H1 (cell line): Measurements from ENCODE around the gene NEGR1. TPM values are rescaled to one million over a fixed set of nuclear protein-coding genes. Genes with fewer than 3 reads are reported as not detected.

Source experiments
- CTCF ChIA-PET: fragments of 300-600 bp; sonication (Branson Sonifier 250); formaldehyde crosslinking; loops from one replicate; lab custom pipeline; 2021; ENCODE audit not compliant: partially characterized antibody; lab: Charles Lee
- POLR2A ChIA-PET: fragments of 300-600 bp; sonication (Branson Sonifier 250); formaldehyde crosslinking; loops from one replicate; lab custom pipeline; 2021; ENCODE audit warnings: inconsistent platforms; ENCODE audit not compliant: partially characterized antibody; lab: Charles Lee
- DNase-seq, 2 experiments: peaks; one replicate each; pipeline versions ENCODE4 v3.0.0 to v3.0.0-alpha.2; 2010 to 2022; ENCODE audit warnings: low spot score in 2 of 2, low read depth in 1 of 2, mixed read lengths in 1 of 2
- FAIRE-seq: peaks from 2 replicates; lab custom pipeline; 2011; peaks lifted over from hg19 to GRCh38; lab: Jason Lieb, UNC
- H2AFZ ChIP-seq: 2 replicates; pipeline ENCODE4 v1.8.1; 2012; ENCODE audit warnings: low read length, inconsistent platforms
- H2AK5ac ChIP-seq: 2 replicates; pipeline ENCODE4 v1.6.1; 2013; ENCODE audit warnings: low read depth, low read length
- H2BK120ac ChIP-seq: replicated peaks from 2 replicates; pipeline ENCODE3; 2013; ENCODE audit warnings: low read depth, low read length, inconsistent platforms
- H2BK12ac ChIP-seq: 2 replicates; pipeline ENCODE4 v1.6.1; 2013; ENCODE audit warnings: low read depth, low read length
- H2BK15ac ChIP-seq: 2 replicates; pipeline ENCODE4 v1.6.1; 2013; ENCODE audit warnings: low read length
- H2BK20ac ChIP-seq: 2 replicates; pipeline ENCODE4 v1.6.1; 2013; ENCODE audit warnings: low read length
- H2BK5ac ChIP-seq: 2 replicates; pipeline ENCODE4 v1.6.1; 2013; ENCODE audit warnings: low read depth, low read length
- H3K14ac ChIP-seq: 2 replicates; pipeline ENCODE4 v1.6.1; 2013; ENCODE audit warnings: inconsistent platforms; ENCODE audit not compliant: insufficient read length
- H3K18ac ChIP-seq: 2 replicates; pipeline ENCODE4 v1.6.1; 2013; ENCODE audit warnings: low read length; ENCODE audit errors: extremely low read depth
- H3K23ac ChIP-seq: 2 replicates; pipeline ENCODE4 v1.6.1; 2013; ENCODE audit warnings: inconsistent platforms; ENCODE audit not compliant: insufficient read length
- H3K23me2 ChIP-seq: 2 replicates; pipeline ENCODE4 v1.6.1; 2013; ENCODE audit warnings: low read depth, low read length
- H3K27ac ChIP-seq: 2 replicates; pipeline ENCODE4 v1.6.1; 2011; ENCODE audit warnings: low read depth, low read length, inconsistent platforms
- H3K27me3 ChIP-seq, 4 experiments: replicated peaks in 1 of 4; 1 replicate in 1 of 4; 2 replicates in 3 of 4; pipeline versions ENCODE4 v1.6.1 to v1.8.1; 2011 to 2013; ENCODE audit warnings: low read length in 3 of 4, mild to moderate bottlenecking in 3 of 4, inconsistent platforms in 2 of 4, mixed read lengths in 2 of 4, moderate library complexity in 1 of 4; ENCODE audit not compliant: control insufficient read depth in 3 of 4, insufficient read depth in 3 of 4; ENCODE audit errors: extremely low read depth in 1 of 4
- H3K36me3 ChIP-seq, 4 experiments: 2 replicates each; pipeline versions ENCODE4 v1.6.1 to v1.8.1; 2011 to 2013; ENCODE audit warnings: mild to moderate bottlenecking in 4 of 4, low read length in 3 of 4, moderate library complexity in 2 of 4, control low read depth in 1 of 4, inconsistent platforms in 1 of 4; ENCODE audit not compliant: insufficient read depth in 4 of 4, control insufficient read depth in 2 of 4
- H3K4ac ChIP-seq: replicated peaks from 2 replicates; pipeline ENCODE3; 2013; ENCODE audit warnings: low read length, low read depth, mixed read lengths, inconsistent platforms; ENCODE audit not compliant: insufficient read length
- H3K4me1 ChIP-seq, 4 experiments: replicated peaks in 1 of 4; 1 replicate in 1 of 4; 2 replicates in 3 of 4; pipeline versions ENCODE4 v1.6.1 to v1.8.1; 2011 to 2013; ENCODE audit warnings: low read length in 3 of 4, inconsistent platforms in 2 of 4, mixed read lengths in 1 of 4; ENCODE audit not compliant: insufficient read depth in 4 of 4, control insufficient read depth in 3 of 4
- H3K4me2 ChIP-seq, 2 experiments: 2 replicates each; pipeline versions ENCODE4 v1.6.1 to v1.8.1; 2011 to 2013; ENCODE audit warnings: low read depth in 2 of 2, low read length in 2 of 2, control low read depth in 1 of 2, inconsistent platforms in 1 of 2, mild to moderate bottlenecking in 1 of 2; ENCODE audit not compliant: insufficient read depth in 1 of 2
- H3K4me3 ChIP-seq, 4 experiments: fragments of 200-600, 300-600 bp in 1 of 4; sonication (generic), shearing (Covaris generic), sonication (Bioruptor Twin) in 1 of 4; 2 replicates each; pipeline versions ENCODE4 v1.5.1 to v1.8.1; 2011 to 2016; ENCODE audit warnings: low read length in 4 of 4, low read depth in 3 of 4, control low read depth in 2 of 4, inconsistent platforms in 2 of 4, mild to moderate bottlenecking in 2 of 4, mixed read lengths in 1 of 4, moderate library complexity in 1 of 4; ENCODE audit not compliant: insufficient read depth in 2 of 4; ENCODE audit errors: extremely low read depth in 1 of 4
- H3K56ac ChIP-seq: replicated peaks from 2 replicates; pipeline ENCODE3; 2013; ENCODE audit warnings: low read depth, mild to moderate bottlenecking, mixed read lengths, low read length, inconsistent platforms; ENCODE audit not compliant: insufficient read length
- H3K79me1 ChIP-seq: 2 replicates; pipeline ENCODE4 v1.6.1; 2013; ENCODE audit warnings: low read depth, low read length, control low read depth
- H3K79me2 ChIP-seq, 2 experiments: 2 replicates each; pipeline versions ENCODE4 v1.6.1 to v1.8.1; 2012 to 2013; ENCODE audit warnings: low read length in 2 of 2, mild to moderate bottlenecking in 2 of 2, inconsistent platforms in 1 of 2; ENCODE audit not compliant: insufficient read depth in 2 of 2, control insufficient read depth in 1 of 2
- H3K9ac ChIP-seq, 4 experiments: replicated peaks in 1 of 4; 1 replicate in 1 of 4; 2 replicates in 3 of 4; pipeline versions ENCODE4 v1.6.1 to v1.8.1; 2011 to 2013; ENCODE audit warnings: low read depth in 3 of 4, low read length in 3 of 4, control low read depth in 2 of 4, mild to moderate bottlenecking in 2 of 4, moderate library complexity in 2 of 4, inconsistent platforms in 1 of 4; ENCODE audit errors: extremely low read depth in 1 of 4
- H3K9me3 ChIP-seq, 2 experiments: 2 replicates each; pipeline versions ENCODE4 v1.6.1 to v1.8.1; 2012 to 2013; ENCODE audit warnings: mild to moderate bottlenecking in 2 of 2, moderate library complexity in 2 of 2, control low read depth in 1 of 2, inconsistent platforms in 1 of 2, low read depth in 1 of 2, low read length in 1 of 2, mixed read lengths in 1 of 2; ENCODE audit not compliant: insufficient read depth in 2 of 2
- H4K20me1 ChIP-seq, 2 experiments: replicated peaks in 1 of 2; 2 replicates each; pipeline versions ENCODE3 to v1.8.1; 2011 to 2013; ENCODE audit warnings: inconsistent platforms in 2 of 2, low read length in 2 of 2, mild to moderate bottlenecking in 1 of 2; ENCODE audit not compliant: insufficient read depth in 2 of 2, control insufficient read depth in 1 of 2
- H4K5ac ChIP-seq: 2 replicates; pipeline ENCODE4 v1.6.1; 2013; ENCODE audit warnings: low read length, low read depth, mixed read lengths, inconsistent platforms; ENCODE audit not compliant: insufficient read length
- H4K8ac ChIP-seq: 2 replicates; pipeline ENCODE4 v1.8.0; 2013; ENCODE audit warnings: mild to moderate bottlenecking, moderate library complexity, low read length, inconsistent platforms; ENCODE audit not compliant: insufficient read depth; ENCODE audit errors: extremely low read depth
- H4K91ac ChIP-seq: replicated peaks from 2 replicates; pipeline ENCODE3; 2013; ENCODE audit warnings: low read length, mixed read lengths, inconsistent platforms; ENCODE audit not compliant: insufficient read length
- ATF3 ChIP-seq: IDR thresholded peaks from 2 replicates; pipeline ENCODE4 v1.6.1; 2011; ENCODE audit warnings: low read depth, mild to moderate bottlenecking, low read length; ENCODE audit not compliant: insufficient read depth
- CHD1 ChIP-seq: IDR thresholded peaks from 2 replicates; pipeline ENCODE4 v1.6.1; 2012; ENCODE audit warnings: low read depth, low read length, improper control_type of control experiment
- PHF8 ChIP-seq: fragments of 200-600 bp; sonication (generic); conservative IDR thresholded peaks from 2 replicates; pipeline ENCODE4 v1.7.1; 2012; ENCODE audit warnings: low read depth, mild to moderate bottlenecking, inconsistent platforms, low read length, moderate library complexity
- POLR2A ChIP-seq, 2 experiments: IDR thresholded peaks; 1 replicate in 1 of 2; 2 replicates in 1 of 2; pipeline ENCODE4 v1.6.1; 2011; ENCODE audit warnings: low read depth in 2 of 2, low read length in 2 of 2, mild to moderate bottlenecking in 2 of 2; ENCODE audit errors: control extremely low read depth in 1 of 2
- RBBP5 ChIP-seq: IDR thresholded peaks from 2 replicates; pipeline ENCODE4 v1.7.1; 2012; ENCODE audit warnings: low read depth, mild to moderate bottlenecking, inconsistent platforms, low read length, moderate library complexity, borderline replicate concordance
- TBP ChIP-seq: IDR thresholded peaks from 2 replicates; pipeline ENCODE4 v1.6.1; 2011; ENCODE audit warnings: low read depth, low read length, improper control_type of control experiment
- TEAD4 ChIP-seq: IDR thresholded peaks from 2 replicates; pipeline ENCODE4 v1.6.1; 2012; ENCODE audit warnings: low read depth, low read length, inconsistent platforms, mixed read lengths
- WGBS, 2 experiments: shearing (Covaris generic) in 1 of 2; methylation state at CpG; one replicate each; pipeline versions ENCODE4 v1.1.6 to v1.1.7; 2013 to 2015; ENCODE audit warnings: low lambda C conversion rate in 2 of 2, mixed read lengths in 2 of 2, inconsistent platforms in 1 of 2, low coverage in 1 of 2, missing lambda C conversion rate in 1 of 2; ENCODE audit not compliant: insufficient replicate concordance in 2 of 2, insufficient coverage in 1 of 2, insufficient read length in 1 of 2; ENCODE audit errors: extremely low coverage in 1 of 2, missing lambda C conversion rate in 1 of 2; 5-methylcytosine and 5-hydroxymethylcytosine counted together
- polyA plus RNA-seq, 7 experiments: library from polyadenylated mRNA; depleted of rRNA in 3 of 7; stranded (reverse) in 5 of 7; unstranded in 2 of 7; fragments of >200 nt in 5 of 7; fragments of 200-250 nt in 2 of 7; gene quantifications; 1 replicate in 5 of 7; 2 replicates in 1 of 7; 4 replicates in 1 of 7; pipeline versions ENCODE4 v1.2.1 to v1.2.3, GENCODE V29; 2011 to 2013; ENCODE audit warnings: missing spikeins in 2 of 7, mixed read lengths in 2 of 7
- total RNA-seq: library from RNA; stranded (reverse); fragmentation: NEBNext Ultra II Directional; extraction: Animal tissue kit (Norgen Biotek cat#: 25700); gene quantifications from 2 replicates; pipeline ENCODE4 v1.2.1, GENCODE V29; 2021

The NEGR1 gene
- total and polyA plus RNA-seq, 2 of the 8 experiments (the other 6 are each of a cell fraction or from before 2014, with no cell fraction given), result 0.71 to 1.3 TPM

GRCh38 chr1:71532343-71532742 lies 750.0 kb downstream of the NEGR1 start:
- H4K5ac ChIP-seq, result no peak overlapping the region
- H3K23me2 ChIP-seq, result no peaks in the 10 kb centered on the region
- no peak overlapping the region for H4K91ac ChIP-seq
- H2BK15ac ChIP-seq, result no peak overlapping the region
- H3K9ac ChIP-seq, result no peak overlapping the region
- CTCF ChIA-PET, result no interaction called here
- DNase-seq, result no peak
- FAIRE-seq, result no peak
- no peaks in the 10 kb centered on the region for H3K9me3 ChIP-seq
- no peak overlapping the region for H3K4me2 ChIP-seq
- H3K18ac ChIP-seq, result no peak overlapping the region
- H2BK20ac ChIP-seq, result no peak overlapping the region
- H3K79me2 ChIP-seq, result no peaks in the 10 kb centered on the region
- POLR2A ChIA-PET, result no interaction called here
- no peaks in the 10 kb centered on the region for H3K79me1 ChIP-seq
- no peak overlapping the region for H2BK12ac ChIP-seq
- no peaks in the 10 kb centered on the region for H4K20me1 ChIP-seq
- no peaks in the 10 kb centered on the region for H3K36me3 ChIP-seq
- H3K4ac ChIP-seq, result no peak overlapping the region
- no peak overlapping the region for H2BK5ac ChIP-seq
- H3K27me3 ChIP-seq, result no peaks in the 10 kb centered on the region
- no peak overlapping the region for H3K23ac ChIP-seq
- no peak overlapping the region for H2AK5ac ChIP-seq
- H2BK120ac ChIP-seq, result no peak overlapping the region
- no peaks in the 10 kb centered on the region for H3K4me1 ChIP-seq
- WGBS, 2 experiments, result 86% methylated on average over 4 of the region's 4 CpGs; no CpG with 5 or more reads in 1 of the 2 experiments
- H3K56ac ChIP-seq, result no peak overlapping the region
- H4K8ac ChIP-seq, result no peak overlapping the region
- no peak overlapping the region for H3K27ac ChIP-seq
- no peak overlapping the region for H2AFZ ChIP-seq
- no peak overlapping the region for H3K14ac ChIP-seq
- H3K4me3 ChIP-seq, result no peak overlapping the region
- TF ChIP-seq RBBP5 (no peak), PHF8 (no peak), POLR2A (IDR thresholded peaks at IDR 0.05; ENCODE audit: control extremely low read depth in 1 of 2, low read depth in 2 of 2, low read length in 2 of 2) (no peak), CHD1 (no peak), TEAD4 (no peak), ATF3 (no peak), TBP (no peak)
